HUES6 (cell line): Measurements from ENCODE around the gene DCAF5.
"Not testable (repeated sequence)": the region's sequence is repeated elsewhere in the genome, so short reads cannot be mapped to it uniquely, and the experiment has no call there.

Experiments used
- H3K27ac ChIP-seq: 2 replicates; pipeline ENCODE4 v1.7.0; 2013; ENCODE audit warnings: low read depth, mild to moderate bottlenecking, low read length, inconsistent platforms
- H3K27me3 ChIP-seq: 2 replicates; pipeline ENCODE4 v1.6.1; 2013; ENCODE audit warnings: low read length; ENCODE audit not compliant: control insufficient read depth, insufficient read depth
- H3K36me3 ChIP-seq: 2 replicates; pipeline ENCODE4 v1.6.1; 2013; ENCODE audit warnings: low read length; ENCODE audit not compliant: control insufficient read depth, insufficient read depth
- H3K4me1 ChIP-seq: 2 replicates; pipeline ENCODE4 v1.6.1; 2013; ENCODE audit warnings: low read length; ENCODE audit not compliant: control insufficient read depth, insufficient read depth
- H3K4me3 ChIP-seq: 2 replicates; pipeline ENCODE4 v1.5.1; 2013; ENCODE audit warnings: low read depth, low read length
- H3K9ac ChIP-seq: one replicate; pipeline ENCODE4 v1.6.1; 2013; ENCODE audit warnings: mild to moderate bottlenecking, low read length
- H3K9me3 ChIP-seq: 2 replicates; pipeline ENCODE4 v1.6.1; 2013; ENCODE audit warnings: low read depth, low read length; ENCODE audit not compliant: control insufficient read depth, insufficient read depth

The DCAF5 gene

DNA sequence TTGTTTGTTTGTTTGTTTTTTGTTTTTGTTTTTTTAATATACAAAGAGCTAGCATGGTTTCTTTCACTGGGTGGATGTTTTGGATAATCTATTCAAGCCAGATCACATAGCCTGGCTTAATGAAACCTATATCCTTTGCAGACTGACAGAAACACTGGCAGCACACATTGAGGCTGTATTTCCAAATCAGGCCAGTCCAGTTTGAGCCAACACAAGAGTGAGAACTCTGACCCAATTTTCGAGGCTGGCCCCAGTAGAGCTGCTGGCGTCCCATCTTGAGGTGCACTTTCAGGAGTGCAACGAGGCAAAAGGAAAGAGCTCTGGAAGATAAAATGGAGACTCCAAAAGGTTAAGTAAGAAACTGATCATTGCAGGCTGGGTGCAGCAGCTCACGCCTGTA is 129.9 kb downstream of the DCAF5 start:
- Histone ChIP-seq H3K9me3 (no peaks in the 10 kb centered on the region), H3K9ac (no peak overlapping the region), H3K27me3 (no peaks in the 10 kb centered on the region), H3K4me1 (0 out of 2 replicates have a peak, but pooled peaks cover 5% of the 10 kb centered on the region), H3K4me3 (no peak overlapping the region), H3K27ac (no peak overlapping the region), H3K36me3 (no peaks in the 10 kb centered on the region)

DNA sequence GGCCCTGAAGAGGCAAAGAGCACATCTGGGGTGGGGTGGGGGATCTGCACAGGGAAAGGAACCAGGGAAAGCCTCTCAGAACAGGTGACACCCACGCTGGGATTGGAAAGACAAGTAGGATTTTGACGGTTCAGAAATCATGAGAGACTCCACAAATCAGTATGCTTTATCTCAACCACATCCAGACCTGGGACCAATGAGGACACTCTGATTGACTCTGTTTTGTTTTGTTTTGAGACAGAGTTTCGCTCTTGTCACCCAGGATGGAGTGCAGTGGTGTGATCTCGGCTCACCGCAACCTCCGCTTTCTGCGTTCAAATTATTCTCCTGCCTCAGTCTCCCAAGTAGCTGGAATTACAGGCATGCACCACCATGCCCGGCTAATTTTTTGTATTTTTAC is 130.8 kb downstream of the DCAF5 start:
- H3K4me3 ChIP-seq, H3K9ac ChIP-seq, H3K36me3 ChIP-seq, H3K27ac ChIP-seq, H3K27me3 ChIP-seq, H3K4me1 ChIP-seq, H3K9me3 ChIP-seq: not testable (repeated sequence)

DNA sequence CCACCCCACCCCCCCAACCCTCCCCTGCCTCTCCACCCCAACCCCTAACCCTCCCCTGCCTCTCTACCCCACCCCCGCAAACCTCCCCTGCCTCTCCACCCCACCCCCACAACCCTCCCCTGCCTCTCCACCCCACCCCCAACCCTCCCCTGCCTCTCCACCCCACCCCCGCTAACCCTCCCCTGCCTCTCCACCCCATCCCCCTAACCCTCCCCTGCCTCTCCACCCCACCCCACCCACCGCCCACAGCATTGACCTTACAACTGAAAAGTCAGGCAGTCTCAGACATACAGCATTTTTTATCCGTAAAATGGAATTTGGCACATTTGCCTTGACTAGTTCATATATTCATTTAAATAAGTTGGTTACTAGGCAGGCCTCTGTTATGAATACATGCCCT is 135.2 kb downstream of the DCAF5 start:
- H3K27ac ChIP-seq, result no peak overlapping the region
- no peaks in the 10 kb centered on the region for H3K27me3 ChIP-seq
- no peaks in the 10 kb centered on the region for H3K9me3 ChIP-seq
- H3K4me3 ChIP-seq, result no peak overlapping the region
- no peaks in the 10 kb centered on the region for H3K36me3 ChIP-seq
- H3K4me1 ChIP-seq, result peaks cover 23% of the 10 kb centered on the region
- no peak overlapping the region for H3K9ac ChIP-seq

DNA sequence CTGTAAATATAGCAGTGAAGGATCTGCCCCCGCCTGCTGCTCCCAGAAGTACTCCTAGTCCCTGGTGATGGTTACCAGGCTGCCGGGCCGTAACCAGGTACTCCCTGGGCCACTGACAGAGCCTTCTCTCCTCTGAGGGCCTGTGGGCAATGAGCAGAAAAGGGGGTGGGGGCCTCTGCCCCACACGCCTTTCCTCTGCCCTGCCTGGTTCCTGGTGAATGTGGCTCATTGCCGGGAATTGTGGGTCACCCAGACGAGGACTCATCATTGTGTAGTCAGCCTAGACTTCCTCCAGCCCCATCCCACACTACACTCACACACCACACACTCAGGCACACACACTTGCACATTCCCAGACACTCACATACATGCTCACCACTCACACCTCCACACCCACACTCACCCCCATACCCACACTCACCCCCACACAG is 138.1 kb downstream of the DCAF5 start:
- H3K9me3 ChIP-seq, result no peaks in the 10 kb centered on the region
- H3K9ac ChIP-seq, result no peak overlapping the region
- no peak overlapping the region for H3K27ac ChIP-seq
- H3K4me1 ChIP-seq, result peaks cover 23% of the 10 kb centered on the region
- no peaks in the 10 kb centered on the region for H3K36me3 ChIP-seq
- H3K27me3 ChIP-seq, result no peaks in the 10 kb centered on the region
- no peak overlapping the region for H3K4me3 ChIP-seq

DNA sequence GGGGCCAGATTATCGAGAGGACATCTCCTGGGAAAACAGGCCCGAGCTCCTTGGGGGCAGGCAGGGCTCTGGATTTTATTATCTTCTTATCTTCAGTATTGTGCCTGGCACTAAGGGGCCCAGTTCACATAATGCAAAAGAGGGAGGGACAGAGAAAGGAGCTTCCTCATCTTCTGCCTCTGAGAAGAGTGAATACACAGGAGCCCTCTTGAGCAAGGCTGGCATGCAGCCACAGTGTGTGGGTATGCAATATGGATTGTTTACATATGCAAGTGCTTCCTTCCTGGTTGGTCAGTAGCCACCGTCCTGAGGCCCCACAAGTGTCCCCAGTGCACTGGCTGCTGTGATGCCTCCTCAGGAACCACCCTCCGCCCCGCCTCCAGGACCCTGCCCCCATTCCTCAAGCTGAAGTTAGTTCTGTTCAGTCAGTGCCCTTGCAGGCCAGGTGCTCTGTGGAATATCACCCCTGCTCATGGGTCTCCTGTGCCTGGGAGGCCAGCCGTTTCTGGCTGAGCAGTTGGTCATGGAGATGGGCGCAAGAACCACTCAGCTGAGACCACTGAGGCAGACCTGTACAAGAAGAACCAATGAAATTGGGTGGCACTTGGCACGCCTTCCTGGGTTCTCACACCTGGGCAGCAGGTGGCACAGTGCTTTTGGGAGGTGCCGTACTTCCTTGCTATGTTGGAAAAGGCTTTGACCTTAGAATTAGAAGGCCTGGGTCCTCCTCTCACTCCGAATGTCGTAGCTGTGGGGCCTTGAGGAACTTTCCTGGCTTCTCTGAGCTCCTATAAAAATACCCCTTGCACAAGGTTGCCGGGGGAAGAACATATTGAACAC is 138.8 kb downstream of the DCAF5 start:
- Histone ChIP-seq H3K4me1 (peaks cover 23% of the 10 kb centered on the region), H3K4me3 (no peak overlapping the region), H3K27ac (no peak overlapping the region), H3K9me3 (no peaks in the 10 kb centered on the region), H3K36me3 (no peaks in the 10 kb centered on the region), H3K9ac (no peak overlapping the region), H3K27me3 (no peaks in the 10 kb centered on the region)

DNA sequence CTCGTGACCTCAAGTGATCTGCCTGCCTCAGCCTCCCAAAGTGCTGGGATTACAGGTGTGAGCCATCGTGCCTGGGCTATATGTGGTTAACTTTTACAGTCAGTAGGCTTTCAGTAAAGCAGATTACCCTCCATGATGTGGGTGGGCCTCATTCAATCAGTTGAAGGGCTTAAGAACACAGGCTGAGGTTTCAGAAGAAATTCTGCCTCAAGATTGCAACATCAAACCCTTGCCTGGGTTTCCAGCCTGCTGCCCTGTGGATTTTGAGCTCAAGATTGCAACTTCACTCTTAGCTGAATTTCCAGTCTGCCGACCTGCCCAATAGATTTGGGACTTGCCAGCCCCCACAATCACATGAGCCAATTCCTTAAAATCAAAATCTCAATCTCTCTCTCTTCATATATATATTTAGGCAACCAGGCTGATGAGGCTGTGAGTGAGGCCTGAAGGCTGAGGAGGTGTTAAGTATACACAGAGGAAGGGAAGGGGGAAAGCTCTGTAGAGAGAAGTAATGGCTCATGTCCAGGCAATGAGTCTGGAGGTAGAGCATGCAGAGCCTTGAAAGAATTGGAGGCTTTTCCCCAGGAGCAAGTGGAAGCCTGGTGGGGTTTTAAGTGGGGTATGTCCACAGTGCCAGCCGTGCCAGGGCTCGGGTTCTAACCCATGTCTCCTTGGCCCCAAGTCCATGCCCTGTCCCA is 140.5 kb downstream of the DCAF5 start:
- H3K4me1 ChIP-seq, result peaks cover 15% of the 10 kb centered on the region
- H3K36me3 ChIP-seq, result no peaks in the 10 kb centered on the region
- no peak overlapping the region for H3K9ac ChIP-seq
- no peaks in the 10 kb centered on the region for H3K9me3 ChIP-seq
- no peak overlapping the region for H3K27ac ChIP-seq
- no peaks in the 10 kb centered on the region for H3K27me3 ChIP-seq
- H3K4me3 ChIP-seq, result no peak overlapping the region

DNA sequence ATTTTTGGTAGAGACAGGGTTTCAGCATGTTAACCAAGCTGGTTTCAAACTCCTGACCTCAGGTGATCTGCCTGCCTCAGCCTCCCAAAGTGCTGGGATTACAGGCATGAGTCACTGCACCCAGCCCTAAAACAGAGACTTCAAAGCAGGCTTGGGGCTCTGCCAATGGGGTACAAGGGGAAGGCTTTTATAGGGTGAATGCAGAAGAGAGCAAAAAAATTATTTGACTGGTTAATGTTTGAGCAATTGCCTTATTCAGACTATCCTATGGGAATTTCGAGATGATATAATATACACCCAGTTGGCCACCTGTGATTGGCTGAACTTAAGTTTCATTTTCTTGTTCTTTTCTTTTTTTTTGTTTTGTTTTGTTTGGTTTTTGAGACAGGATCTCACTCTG is 142.3 kb downstream of the DCAF5 start:
- no peaks in the 10 kb centered on the region for H3K36me3 ChIP-seq
- no peak overlapping the region for H3K4me3 ChIP-seq
- no peak overlapping the region for H3K9ac ChIP-seq
- peaks cover 20% of the 10 kb centered on the region for H3K4me1 ChIP-seq
- H3K27me3 ChIP-seq, result no peaks in the 10 kb centered on the region
- H3K27ac ChIP-seq, result no peak overlapping the region
- H3K9me3 ChIP-seq, result no peaks in the 10 kb centered on the region

DNA sequence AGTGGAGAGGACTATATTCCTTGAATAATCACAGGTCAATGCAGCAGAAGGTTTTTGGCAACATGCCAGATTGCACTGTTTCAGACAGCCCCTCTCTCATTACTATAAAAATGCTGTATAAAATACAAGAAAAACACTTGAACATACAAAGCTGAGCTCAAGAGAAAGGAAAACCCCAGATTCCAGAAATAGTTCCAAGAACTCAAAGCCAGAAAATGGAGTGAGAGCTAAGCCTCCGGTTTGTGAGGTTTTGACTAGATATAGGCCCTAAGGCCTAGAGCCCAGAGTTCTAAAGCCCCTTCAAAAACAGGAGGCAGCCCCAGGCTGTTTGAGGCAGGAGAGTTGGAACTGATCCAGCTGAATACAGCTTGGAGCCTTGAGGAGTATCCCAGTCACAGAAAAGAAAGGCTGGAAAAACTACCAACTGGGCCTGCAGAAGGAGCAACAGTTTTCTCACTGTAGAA is 144.5 kb downstream of the DCAF5 start:
- Histone ChIP-seq H3K27me3 (no peaks in the 10 kb centered on the region), H3K36me3 (no peaks in the 10 kb centered on the region), H3K9me3 (no peaks in the 10 kb centered on the region), H3K4me1 (peaks cover 19% of the 10 kb centered on the region), H3K4me3 (no peak overlapping the region), H3K27ac (no peak overlapping the region), H3K9ac (no peak overlapping the region)

DNA sequence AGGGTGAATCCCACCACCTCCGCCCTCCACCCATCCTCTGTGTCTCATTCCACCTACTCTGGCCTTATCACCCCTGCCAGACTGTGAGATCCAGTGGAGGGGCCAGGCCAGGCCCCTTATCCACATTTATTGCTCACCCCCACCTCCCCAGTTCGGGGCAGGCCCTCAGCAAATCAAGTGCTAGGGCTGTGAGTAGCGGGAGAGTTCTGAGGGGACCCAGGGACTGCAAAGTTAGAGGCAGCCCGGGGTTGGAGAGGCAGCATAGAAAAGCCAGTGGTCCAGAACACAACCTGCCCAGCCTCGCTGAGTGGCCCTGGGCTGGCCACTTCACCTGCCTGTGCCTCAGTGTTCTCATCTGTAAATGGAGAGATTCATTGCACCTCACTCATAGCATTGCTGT is 146.6 kb downstream of the DCAF5 start:
- no peaks in the 10 kb centered on the region for H3K27me3 ChIP-seq
- H3K36me3 ChIP-seq, result no peaks in the 10 kb centered on the region
- no peak overlapping the region for H3K4me3 ChIP-seq
- no peak overlapping the region for H3K27ac ChIP-seq
- peaks cover 19% of the 10 kb centered on the region for H3K4me1 ChIP-seq
- H3K9ac ChIP-seq, result no peak overlapping the region
- no peaks in the 10 kb centered on the region for H3K9me3 ChIP-seq

DNA sequence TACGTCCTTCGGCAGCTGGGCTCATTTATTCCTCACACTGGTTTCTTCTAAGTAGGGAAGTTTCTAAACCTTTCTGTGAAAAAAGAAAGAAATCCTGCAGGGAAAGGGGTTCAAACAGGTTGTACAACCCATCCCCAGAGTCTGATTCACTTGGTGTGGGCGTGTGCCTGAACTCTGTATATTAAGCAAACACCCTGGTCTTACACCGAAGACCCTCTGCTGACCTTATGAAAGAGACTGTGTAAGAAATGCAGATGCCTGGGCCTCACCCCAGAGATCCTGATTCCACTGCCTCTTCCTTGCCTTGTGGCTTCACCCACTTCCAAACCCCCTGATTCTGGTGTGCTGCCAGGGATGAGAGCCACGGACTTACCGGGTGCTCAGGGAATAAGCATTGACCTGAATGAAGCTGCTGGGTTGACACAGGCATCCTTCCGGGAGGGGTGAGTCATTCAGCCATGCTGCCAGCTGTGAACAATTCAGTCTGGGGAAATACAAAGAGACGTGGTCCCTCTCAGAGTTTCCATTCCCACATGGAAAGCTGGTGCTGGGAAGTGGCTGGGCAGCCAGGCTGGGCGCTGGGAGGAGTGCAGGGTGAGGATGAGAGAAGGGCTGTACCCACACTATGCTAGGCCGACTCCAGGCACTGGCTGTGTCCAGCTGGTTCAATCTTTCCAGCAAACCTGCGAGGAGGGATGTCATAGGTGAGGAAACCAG is 147.3 kb downstream of the DCAF5 start:
- no peak overlapping the region for H3K9ac ChIP-seq
- no peaks in the 10 kb centered on the region for H3K27me3 ChIP-seq
- no peaks in the 10 kb centered on the region for H3K36me3 ChIP-seq
- H3K9me3 ChIP-seq, result no peaks in the 10 kb centered on the region
- H3K27ac ChIP-seq, result no peak overlapping the region
- peaks cover 19% of the 10 kb centered on the region for H3K4me1 ChIP-seq
- no peak overlapping the region for H3K4me3 ChIP-seq
